PFSK-1 (cell line): ENCODE results near the gene IZUMO1.

Experiments
- FOXP2 ChIP-seq: optimal IDR thresholded peaks from 2 replicates; pipeline ENCODE3; 2011; ENCODE audit warnings: borderline replicate concordance, control low read depth, inconsistent platforms; ENCODE audit not compliant: insufficient read depth; ENCODE audit errors: extremely low read length, extremely low read depth
- POLR2AphosphoS5 ChIP-seq: IDR thresholded peaks from 2 replicates; pipeline ENCODE4 v1.6.1; 2012; ENCODE audit warnings: low read depth, mild to moderate bottlenecking, control low read depth, low read length, moderate library complexity
- SIN3A ChIP-seq: IDR thresholded peaks from 2 replicates; pipeline ENCODE4 v1.6.1; 2012; ENCODE audit warnings: mild to moderate bottlenecking, low read length, moderate library complexity, borderline replicate concordance; ENCODE audit not compliant: insufficient read depth
- TAF1 ChIP-seq: IDR thresholded peaks from 2 replicates; pipeline ENCODE4 v1.6.1; 2012; ENCODE audit warnings: low read length, control low read depth, borderline replicate concordance; ENCODE audit not compliant: insufficient read depth
- TF ChIP-seq, protein P1 (sequence below), 2 experiments: IDR thresholded peaks; 2 replicates each; pipeline versions ENCODE4 v1.6.1 to v1.8.0; 2011 to 2012; ENCODE audit warnings: low read depth in 2 of 2, low read length in 2 of 2, control low read depth in 1 of 2, inconsistent platforms in 1 of 2, mild to moderate bottlenecking in 1 of 2, moderate library complexity in 1 of 2; ENCODE audit not compliant: insufficient read depth in 1 of 2

IZUMO1 gene

DNA sequence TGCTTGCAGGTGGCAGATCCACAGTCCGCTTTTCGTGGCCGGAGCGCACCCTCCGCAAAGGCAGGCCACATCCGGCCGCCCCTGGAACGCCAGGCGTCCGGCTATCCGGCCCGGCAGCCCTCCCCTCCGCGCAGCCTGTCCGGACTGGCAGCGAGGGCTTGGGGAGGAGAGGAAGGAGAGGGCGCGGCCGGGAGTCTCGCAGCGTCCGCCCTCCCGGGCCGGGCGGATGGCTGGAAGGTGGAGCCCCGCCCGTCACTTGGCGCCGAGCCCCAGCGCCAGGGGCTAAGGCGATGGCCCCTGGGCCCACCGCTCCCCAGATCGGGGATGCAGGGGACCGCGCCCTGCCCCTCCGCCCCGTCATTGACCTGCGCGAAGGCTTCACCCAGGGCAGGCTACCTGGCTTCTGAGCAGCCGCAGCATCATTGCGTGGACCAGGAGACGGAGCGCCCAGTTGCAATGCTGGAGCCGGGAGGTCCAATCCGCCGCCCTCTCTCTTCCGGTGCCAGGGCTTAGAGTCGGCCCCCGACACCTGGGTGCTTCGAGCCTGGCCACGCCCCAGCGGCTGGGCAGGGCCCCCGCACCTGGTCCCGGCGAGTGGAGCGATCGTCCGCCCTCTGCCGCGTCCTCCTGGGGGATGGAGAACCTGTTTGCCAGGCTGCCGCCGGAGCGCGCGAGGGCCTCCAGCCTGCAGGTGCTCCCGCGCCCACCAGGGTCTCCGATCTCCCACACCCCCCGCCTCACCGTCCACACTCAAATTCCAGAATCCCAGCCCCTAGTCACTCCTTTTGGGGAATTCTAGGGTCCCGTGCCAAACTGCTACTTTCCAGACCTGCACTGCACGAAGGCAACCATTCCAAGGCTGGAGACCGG lies 6.0 kb upstream of the IZUMO1 start, which contains the start of gene FUT1:
FUT1 (minus strand) TSS at position 146 of the 870 bp plus-strand sequence. CDS start 1,360 bp downstream, outside the sequence.
- TF ChIP-seq FOXP2 (peak; percentile 86), TAF1 (no peak), SIN3A (peak; percentile 31; the same call in 1 of the 2 replicates), POLR2AphosphoS5 (peak; percentile 81)
- TF ChIP-seq, protein P1, sequence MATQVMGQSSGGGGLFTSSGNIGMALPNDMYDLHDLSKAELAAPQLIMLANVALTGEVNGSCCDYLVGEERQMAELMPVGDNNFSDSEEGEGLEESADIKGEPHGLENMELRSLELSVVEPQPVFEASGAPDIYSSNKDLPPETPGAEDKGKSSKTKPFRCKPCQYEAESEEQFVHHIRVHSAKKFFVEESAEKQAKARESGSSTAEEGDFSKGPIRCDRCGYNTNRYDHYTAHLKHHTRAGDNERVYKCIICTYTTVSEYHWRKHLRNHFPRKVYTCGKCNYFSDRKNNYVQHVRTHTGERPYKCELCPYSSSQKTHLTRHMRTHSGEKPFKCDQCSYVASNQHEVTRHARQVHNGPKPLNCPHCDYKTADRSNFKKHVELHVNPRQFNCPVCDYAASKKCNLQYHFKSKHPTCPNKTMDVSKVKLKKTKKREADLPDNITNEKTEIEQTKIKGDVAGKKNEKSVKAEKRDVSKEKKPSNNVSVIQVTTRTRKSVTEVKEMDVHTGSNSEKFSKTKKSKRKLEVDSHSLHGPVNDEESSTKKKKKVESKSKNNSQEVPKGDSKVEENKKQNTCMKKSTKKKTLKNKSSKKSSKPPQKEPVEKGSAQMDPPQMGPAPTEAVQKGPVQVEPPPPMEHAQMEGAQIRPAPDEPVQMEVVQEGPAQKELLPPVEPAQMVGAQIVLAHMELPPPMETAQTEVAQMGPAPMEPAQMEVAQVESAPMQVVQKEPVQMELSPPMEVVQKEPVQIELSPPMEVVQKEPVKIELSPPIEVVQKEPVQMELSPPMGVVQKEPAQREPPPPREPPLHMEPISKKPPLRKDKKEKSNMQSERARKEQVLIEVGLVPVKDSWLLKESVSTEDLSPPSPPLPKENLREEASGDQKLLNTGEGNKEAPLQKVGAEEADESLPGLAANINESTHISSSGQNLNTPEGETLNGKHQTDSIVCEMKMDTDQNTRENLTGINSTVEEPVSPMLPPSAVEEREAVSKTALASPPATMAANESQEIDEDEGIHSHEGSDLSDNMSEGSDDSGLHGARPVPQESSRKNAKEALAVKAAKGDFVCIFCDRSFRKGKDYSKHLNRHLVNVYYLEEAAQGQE (IDR thresholded peaks at IDR 0.05; ENCODE audit: insufficient read depth in 1 of 2, low read depth in 2 of 2, low read length in 2 of 2), result no peak

DNA sequence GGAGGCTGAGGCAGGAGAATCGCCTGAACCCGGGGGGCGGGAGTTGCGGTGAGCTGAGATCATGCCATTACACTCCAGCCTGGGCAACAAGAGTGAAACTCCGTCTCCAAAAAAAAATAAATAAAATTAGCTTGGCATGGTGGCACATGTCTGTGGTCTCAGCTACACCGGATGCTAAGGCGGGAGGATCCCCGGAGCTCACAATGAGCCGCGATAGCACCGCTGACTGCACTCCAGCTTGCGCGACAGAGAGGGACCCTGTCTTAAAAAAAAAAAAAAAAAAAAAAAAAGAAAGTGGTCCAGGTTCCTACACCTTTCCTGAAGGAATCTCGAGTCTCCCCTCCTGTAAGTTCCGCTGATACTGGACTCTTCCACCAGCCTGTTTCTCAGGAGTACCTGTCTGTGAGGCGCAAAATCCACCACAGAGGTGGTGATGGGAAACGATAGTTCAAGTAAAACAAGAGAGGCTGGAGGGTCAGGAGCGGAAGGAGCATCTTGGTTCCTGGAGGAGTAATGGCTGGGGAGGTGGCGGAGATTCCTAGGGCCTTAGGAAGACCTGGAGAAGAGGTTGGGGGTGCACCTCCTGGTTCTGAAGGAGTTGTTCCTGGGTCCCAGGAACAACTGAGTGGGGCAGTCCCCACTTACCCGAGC lies 5.3 kb upstream of the IZUMO1 start:
- TF ChIP-seq TAF1 (no peak), SIN3A (no peak), POLR2AphosphoS5 (no peak), FOXP2 (no peak)
- TF ChIP-seq, protein P1 (IDR thresholded peaks at IDR 0.05; ENCODE audit: insufficient read depth in 1 of 2, low read depth in 2 of 2, low read length in 2 of 2), result no peak

GRCh38 chr19:48750771-48751504 lies 4.2 kb upstream of the IZUMO1 start:
- TF ChIP-seq FOXP2 (no peak), SIN3A (no peak), TAF1 (no peak), POLR2AphosphoS5 (no peak)
- TF ChIP-seq, protein P1 (IDR thresholded peaks at IDR 0.05; ENCODE audit: insufficient read depth in 1 of 2, low read depth in 2 of 2, low read length in 2 of 2), result no peak

- TF ChIP-seq FOXP2 (no peak), SIN3A (no peak), TAF1 (no peak), POLR2AphosphoS5 (no peak)
- TF ChIP-seq, protein P1 (IDR thresholded peaks at IDR 0.05; ENCODE audit: insufficient read depth in 1 of 2, low read depth in 2 of 2, low read length in 2 of 2), result no peak
Observed at GRCh38 chr19:48750351-48750750, 3.6 kb upstream of the IZUMO1 start.
